KOPT-K1 (cell line): ENCODE measurements around the gene POFUT2.
"Not testable (repeated sequence)": the region's sequence is repeated elsewhere in the genome, so short reads cannot be mapped to it uniquely, and the experiment has no call there.

Source experiments
- H3K27ac ChIP-seq: fragments of 200-600 bp; sonication (generic); 2 replicates; pipeline ENCODE4 v1.5.1; 2016; ENCODE audit warnings: antibody characterized with exemption, mild to moderate bottlenecking, low read depth, low read length; ENCODE audit not compliant: poor library complexity, severe bottlenecking
- H3K36me3 ChIP-seq: fragments of 200-600 bp; sonication (generic); 2 replicates; pipeline ENCODE4 v1.5.1; 2017; ENCODE audit warnings: antibody characterized with exemption, mild to moderate bottlenecking, low read length, moderate library complexity; ENCODE audit not compliant: insufficient read depth
- H3K9me3 ChIP-seq: fragments of 200-600 bp; sonication (generic); 2 replicates; pipeline ENCODE4 v1.5.1; 2017; ENCODE audit warnings: antibody characterized with exemption, low read length, mild to moderate bottlenecking; ENCODE audit not compliant: insufficient read depth, poor library complexity, severe bottlenecking

The POFUT2 gene

GRCh38 chr21:45319461-45320211 is 31.9 kb upstream of the POFUT2 start:
- Histone ChIP-seq H3K36me3 (no peaks in the 10 kb centered on the region), H3K27ac (no peak overlapping the region)

DNA sequence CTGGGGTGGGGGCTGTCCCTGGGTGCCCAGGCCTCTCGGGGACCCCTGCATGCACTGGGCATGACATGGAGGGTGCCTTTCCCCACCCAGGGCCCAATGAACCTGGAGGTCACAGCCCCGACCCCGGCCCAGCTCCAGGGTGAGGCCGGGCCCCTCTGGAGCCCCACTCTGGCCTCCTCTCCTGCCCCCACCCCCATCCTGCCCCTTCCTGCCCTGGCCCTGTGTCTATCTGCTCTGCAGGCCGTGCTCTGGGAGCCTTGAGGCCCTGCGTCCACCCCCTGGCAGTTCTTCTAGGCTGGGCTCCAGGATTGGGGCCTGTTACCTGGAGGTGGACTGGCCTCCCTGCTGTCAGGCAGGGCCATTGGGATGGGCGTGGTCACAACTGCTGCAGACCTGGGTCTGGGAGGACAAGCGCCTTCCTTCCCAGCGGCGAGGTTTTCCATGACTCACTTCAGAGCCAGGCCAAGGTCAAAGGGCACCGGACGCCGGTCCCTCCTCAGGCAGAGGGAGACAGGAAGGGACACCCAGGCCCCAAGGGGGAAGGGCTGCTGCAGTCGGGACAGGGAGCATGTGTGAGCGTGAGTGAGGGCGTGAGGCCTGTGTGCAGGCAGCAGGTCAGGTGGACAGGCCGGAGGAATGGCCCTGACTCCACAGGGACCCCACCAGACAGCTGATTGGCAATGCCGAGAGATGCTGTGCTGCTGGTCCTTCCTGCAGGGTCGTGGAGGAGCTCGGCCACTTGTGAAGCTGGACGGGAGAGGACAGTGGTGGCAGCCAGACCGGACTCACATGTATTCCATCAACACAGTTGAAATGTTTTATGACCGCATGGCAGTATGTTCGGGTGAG is 31.1 kb upstream of the POFUT2 start:
- H3K9me3 ChIP-seq, result no peaks in the 10 kb centered on the region
- no peak overlapping the region for H3K27ac ChIP-seq
- no peaks in the 10 kb centered on the region for H3K36me3 ChIP-seq

More at GRCh38 chr21:45319461-45320211, 31.9 kb upstream of the POFUT2 start:
- H3K9me3 ChIP-seq, result no peaks in the 10 kb centered on the region

DNA sequence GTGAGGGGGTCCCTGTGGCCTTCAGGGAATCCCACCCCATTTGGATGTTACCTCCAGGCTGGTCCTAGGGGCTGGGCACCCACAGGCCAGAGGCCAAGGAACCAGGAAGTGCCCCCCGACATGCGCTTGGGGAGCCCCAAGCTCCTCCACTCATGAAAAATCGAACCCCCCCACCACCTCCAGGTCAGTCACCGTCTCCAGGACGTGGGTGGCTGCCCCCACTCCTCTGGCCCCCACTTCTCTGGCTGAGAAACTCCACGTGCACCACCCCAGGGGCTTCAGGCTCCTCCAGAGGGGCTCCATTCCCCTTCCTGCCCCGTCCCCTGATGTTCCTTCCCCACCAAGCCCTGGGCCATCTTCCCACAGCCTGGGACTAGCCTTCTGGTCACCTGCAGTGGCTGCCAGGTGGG is 30.5 kb upstream of the POFUT2 start:
- Histone ChIP-seq H3K36me3 (no peaks in the 10 kb centered on the region), H3K27ac (no peak overlapping the region), H3K9me3 (no peaks in the 10 kb centered on the region)

DNA sequence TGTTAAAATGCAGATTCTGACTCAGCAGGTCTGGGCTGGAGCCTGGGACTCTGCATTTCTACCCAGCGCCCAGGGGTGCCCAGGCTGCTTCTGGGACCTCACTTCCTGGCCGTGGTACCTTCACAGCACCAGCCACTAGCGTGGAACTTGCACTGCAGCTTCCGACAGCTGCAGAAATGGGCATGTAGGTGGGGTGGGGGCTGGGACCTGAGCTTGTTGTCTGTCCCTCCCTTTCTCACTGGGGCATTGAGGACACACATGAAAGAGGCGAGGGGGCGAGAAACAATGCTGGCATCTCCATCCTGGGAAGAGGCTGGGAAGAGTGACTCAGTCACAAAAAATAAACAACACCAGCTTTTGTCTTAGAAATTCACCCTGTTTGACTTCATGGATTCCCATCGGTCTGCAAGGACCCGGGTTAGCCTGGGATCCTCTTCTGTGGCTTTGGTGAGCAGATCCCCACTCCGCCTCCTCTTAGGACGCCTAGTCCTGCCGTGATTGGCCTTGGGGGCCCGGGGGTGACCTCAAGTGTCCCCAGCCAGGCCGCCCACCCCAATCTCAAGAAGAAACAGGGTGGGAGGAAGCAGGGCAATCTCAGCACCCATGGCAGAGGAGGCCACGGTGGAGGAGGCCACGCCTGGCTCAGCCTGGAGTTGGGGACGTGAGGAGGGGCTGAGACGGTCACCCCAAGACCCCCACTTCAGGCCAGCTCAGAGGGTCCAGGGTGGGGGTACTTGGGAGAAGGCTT is 29.9 kb upstream of the POFUT2 start:
- Histone ChIP-seq H3K9me3 (peaks cover 4% of the 10 kb centered on the region), H3K36me3 (no peaks in the 10 kb centered on the region), H3K27ac (no peak overlapping the region)

GRCh38 chr21:45316871-45317397 is 29.2 kb upstream of the POFUT2 start:
- Histone ChIP-seq H3K36me3 (no peaks in the 10 kb centered on the region), H3K27ac (no peak overlapping the region), H3K9me3 (peaks cover 10% of the 10 kb centered on the region)

DNA sequence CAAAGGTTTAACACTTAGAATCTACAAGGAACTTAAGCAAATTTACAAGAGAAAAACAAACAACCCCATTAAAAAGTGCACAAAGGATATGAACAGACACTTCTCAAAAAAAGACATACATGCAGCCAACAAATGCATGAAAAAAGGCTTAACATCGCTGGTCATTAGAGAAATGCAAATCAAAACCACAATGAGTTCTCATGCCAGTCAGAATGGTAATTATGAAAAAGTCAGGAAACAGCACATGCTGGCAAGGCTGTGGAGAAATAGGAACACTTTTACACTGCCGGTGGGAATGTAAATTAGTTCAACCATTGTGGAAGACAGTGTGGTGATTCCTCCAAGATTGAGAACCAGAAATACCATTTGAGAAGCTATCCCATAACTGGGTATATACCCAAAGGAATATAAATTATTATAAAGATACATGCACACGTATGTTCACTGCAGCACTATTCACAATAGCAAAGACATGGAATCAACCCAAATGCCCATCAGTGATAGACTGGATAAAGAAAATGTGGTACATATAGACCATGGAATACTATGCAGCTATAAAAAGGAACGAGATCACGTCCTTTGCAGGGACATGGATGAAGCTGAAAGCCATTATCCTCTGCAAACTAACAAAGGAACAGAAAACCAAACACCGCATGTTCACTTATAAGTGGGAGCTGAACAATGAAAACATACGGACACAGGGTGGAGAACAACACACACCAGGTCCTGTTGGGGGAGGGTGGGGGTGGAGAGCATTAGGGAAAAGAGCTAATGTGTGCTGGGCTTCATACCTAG is 28.2 kb upstream of the POFUT2 start:
- not testable (repeated sequence) for H3K36me3 ChIP-seq, H3K27ac ChIP-seq
- H3K9me3 ChIP-seq, result peaks cover 11% of the 10 kb centered on the region

- H3K27ac ChIP-seq, result no peak overlapping the region
- H3K36me3 ChIP-seq, result no peaks in the 10 kb centered on the region
- H3K9me3 ChIP-seq, result peaks cover 11% of the 10 kb centered on the region
Measured at GRCh38 chr21:45313682-45314081, 26.0 kb upstream of the POFUT2 start.

DNA sequence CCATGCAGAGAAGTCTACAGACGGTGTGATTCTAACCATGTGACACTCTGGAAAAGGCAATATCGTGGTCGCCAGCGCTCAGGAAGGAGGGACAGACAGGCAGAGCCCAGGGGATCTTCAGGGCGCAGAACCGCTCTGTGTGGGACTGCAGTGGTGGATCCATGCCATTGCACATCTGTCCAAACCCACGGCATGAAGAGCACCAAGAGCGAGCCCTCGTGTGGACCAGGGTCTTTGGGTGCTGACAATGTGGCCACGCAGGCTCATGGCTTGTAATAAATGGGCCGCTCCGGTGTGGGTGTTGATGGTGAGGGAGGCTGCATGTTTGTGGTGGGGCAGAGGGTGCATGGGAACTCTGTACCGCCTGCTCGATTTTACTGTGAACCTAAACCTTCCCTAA is 25.3 kb upstream of the POFUT2 start:
- Histone ChIP-seq H3K9me3 (peaks cover 11% of the 10 kb centered on the region), H3K27ac (no peak overlapping the region), H3K36me3 (no peaks in the 10 kb centered on the region)

DNA sequence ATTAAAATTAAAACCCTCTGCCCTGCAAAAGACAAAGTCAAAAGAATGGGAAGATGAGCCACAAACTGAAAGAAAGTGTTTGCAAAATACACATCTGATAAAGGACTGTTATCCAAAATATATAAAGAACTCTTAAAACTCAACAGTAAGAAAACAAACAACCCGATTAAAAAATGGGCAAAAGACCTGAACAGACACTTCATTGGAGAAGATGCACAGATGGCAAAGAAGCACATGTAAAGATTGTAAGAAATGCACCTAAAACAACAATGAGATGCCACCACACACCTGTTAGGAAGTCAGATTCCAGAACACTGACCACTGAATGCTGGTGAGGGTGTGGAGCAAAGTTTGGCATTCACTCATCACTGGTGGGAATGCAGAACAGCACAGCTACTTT is 24.6 kb upstream of the POFUT2 start:
- peaks cover 11% of the 10 kb centered on the region for H3K9me3 ChIP-seq
- H3K27ac ChIP-seq, result no peak overlapping the region
- no peaks in the 10 kb centered on the region for H3K36me3 ChIP-seq

DNA sequence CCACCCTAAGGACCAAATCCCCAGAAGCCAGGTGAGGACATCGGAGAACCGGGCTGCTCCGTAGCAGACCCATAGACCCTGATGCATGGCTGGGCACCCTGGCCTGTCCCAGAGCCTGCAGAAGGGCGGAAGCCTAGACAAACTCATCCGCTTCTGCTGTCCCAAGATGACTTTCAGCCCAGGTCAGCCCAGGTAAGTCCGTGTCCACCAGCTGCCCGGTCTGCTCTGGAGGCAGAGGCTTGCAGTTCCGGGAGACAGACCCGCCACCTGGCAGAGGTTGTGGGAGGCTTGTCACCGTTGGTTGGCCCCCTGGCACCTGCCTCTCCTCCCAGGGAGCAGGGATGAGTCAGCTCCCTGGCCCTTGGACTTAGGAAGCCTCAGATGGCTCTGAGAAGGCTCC is 22.8 kb upstream of the POFUT2 start:
- H3K9me3 ChIP-seq, result peaks cover 11% of the 10 kb centered on the region
- no peak overlapping the region for H3K27ac ChIP-seq
- no peaks in the 10 kb centered on the region for H3K36me3 ChIP-seq

GRCh38 chr21:45309987-45310381 is 22.3 kb upstream of the POFUT2 start:
- Histone ChIP-seq H3K36me3 (no peaks in the 10 kb centered on the region), H3K27ac (no peak overlapping the region), H3K9me3 (peaks cover 11% of the 10 kb centered on the region)

DNA sequence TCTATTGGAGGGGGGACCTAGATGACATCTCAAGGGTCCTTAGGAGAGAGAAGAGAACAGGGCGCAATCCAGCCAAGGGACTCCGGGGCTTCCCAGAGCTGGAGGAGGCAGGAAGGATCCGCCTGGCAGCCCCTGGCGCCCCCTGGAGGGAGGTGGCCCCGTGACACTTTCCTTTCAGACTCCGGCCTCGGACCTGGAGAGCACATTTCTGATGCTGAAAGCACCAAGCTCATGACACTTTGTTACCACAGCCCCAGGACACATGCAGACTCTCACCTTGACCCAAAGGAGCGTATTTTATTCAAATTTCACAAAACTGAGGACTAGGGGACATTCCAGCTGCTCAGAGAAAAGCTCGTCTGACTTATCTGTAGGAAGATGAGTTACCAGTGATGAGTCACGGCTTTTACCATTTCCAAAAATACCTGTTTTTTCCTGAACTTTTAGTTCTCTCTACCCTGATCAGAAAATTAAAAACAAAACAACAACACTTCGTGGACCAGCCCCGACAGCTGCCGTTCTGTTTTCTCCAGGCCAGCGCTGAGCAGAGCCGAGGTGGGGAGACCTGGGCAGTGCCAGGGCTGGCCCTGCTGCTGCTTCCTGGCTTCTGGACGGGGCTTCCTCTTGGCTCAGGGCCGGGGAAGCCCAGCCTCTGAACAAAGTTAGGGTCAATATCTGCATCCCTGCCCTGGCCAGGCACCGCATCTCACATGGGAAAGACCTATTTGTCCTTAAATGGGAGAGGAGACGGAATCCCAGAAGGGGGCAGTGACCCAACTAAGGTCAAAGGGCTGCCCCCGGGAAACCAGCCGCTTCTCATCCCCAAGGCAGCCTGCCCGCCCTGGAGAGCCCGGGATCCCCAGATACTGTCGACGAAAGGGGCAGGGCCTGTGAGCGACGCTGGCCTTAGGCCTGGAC is 21.6 kb upstream of the POFUT2 start:
- Histone ChIP-seq H3K36me3 (no peaks in the 10 kb centered on the region), H3K27ac (no peak overlapping the region), H3K9me3 (peaks cover 11% of the 10 kb centered on the region)

- Histone ChIP-seq H3K36me3 (no peaks in the 10 kb centered on the region), H3K27ac (no peak overlapping the region)
Measured at GRCh38 chr21:45308194-45309068, 20.7 kb upstream of the POFUT2 start.

More at GRCh38 chr21:45308194-45309068, 20.7 kb upstream of the POFUT2 start:
- H3K9me3 ChIP-seq, result peaks cover 11% of the 10 kb centered on the region
